Stimulated activated CD8-positive, alpha-beta memory T cell treated with anti-CD3 and anti-CD28 coated beads, Interleukin-7, amount 100 ng/mL, for 48 hours (primary cell): ENCODE results near the gene LZTS2.
"Not testable (repeated sequence)": the region's sequence is repeated elsewhere in the genome, so short reads cannot be mapped to it uniquely, and the experiment has no call there.

Experiments used
- DNase-seq, 2 donors: peaks; one replicate each; pipeline ENCODE4 v3.0.0-alpha.2; 2020; ENCODE audit warnings: low read depth in 1 of 2; ENCODE audit errors: extremely low read depth in 1 of 2

Gene LZTS2

GRCh38 chr10:100999742-101000126 lies at the start of gene LZTS2:
Gene LZTS2, plus strand, starts transcription at chr10:100999808. Its CDS starts 2,731 bp downstream, at chr10:101002539.
- no peak for DNase-seq

GRCh38 chr10:100960251-100960650 lies 39.4 kb upstream of the LZTS2 start:
- DNase-seq, result no peak

DNA sequence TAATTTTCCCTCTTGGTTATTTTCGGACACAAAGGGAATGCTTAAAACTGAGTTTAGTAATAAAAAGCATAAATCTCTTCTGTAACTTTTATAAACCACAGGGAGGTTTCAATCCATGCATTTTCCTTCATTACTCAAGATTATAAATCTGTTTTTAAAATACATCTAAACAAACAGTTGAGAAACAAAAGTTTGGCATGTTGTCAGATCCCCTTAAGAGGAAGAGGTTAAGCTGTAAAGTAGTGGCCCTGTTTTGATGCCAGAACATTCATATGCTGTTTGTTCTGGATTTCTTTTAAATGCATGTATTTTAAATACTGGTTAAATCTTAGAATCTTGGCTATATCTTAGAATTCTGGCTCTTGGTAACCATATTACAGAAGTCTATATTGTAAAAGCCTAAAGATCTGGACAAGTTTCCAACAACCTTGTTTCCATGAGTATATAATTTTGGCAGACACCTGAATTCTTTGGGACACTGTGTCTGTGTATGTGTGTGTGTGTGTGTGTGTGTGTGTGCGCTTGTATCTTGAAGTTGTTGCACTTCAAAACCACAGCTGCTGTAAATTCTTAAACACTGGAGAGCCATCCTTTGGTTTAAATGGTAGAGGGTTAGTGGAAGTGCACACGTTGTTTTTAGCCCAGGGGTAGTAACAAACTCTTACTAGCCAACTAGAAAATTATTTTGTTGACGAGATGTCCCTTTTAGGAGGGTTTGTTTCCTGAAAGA lies 37.1 kb upstream of the LZTS2 start:
- DNase-seq, result no peak

DNA sequence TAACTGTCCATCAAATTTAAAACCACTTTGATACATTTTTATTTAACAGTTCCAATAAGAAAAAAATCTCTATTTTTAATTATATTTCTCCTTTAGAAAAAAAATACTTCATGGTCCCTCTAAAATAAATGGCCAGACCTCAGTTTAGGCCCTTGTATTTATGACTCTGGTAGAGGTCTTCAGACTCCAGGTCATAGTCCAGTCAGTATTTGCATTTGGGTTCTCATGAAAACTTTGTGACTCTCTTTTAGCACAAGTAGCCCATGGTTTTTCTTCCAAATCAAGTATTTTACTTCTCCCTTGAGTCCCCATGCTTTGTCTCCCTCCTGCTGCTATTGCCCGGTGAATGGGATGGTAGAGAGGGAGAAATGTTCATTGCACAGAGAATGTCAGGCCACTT lies 35.8 kb upstream of the LZTS2 start:
- no peak for DNase-seq

GRCh38 chr10:100965820-100966219 lies 33.8 kb upstream of the LZTS2 start:
- no peak for DNase-seq

DNA sequence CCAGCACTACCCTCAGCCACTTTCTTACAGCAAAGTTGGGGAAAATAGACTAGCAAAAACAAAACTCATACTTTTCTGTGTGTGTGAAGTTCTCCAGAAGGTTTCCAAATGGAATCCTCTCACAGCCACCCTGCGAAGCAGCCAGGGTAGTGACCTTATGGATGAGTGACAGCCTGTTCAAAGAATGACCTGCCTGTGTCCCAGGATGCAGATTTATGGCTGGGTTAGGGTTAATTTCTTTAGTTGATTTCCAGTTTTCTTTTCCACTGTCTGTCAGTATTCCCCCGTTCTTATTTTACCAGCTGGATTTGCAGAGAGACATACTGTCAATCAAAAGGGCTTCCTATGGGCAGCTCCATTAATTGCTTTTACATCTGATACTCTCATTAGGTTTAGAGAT lies 32.7 kb upstream of the LZTS2 start:
- DNase-seq, result no peak

DNA sequence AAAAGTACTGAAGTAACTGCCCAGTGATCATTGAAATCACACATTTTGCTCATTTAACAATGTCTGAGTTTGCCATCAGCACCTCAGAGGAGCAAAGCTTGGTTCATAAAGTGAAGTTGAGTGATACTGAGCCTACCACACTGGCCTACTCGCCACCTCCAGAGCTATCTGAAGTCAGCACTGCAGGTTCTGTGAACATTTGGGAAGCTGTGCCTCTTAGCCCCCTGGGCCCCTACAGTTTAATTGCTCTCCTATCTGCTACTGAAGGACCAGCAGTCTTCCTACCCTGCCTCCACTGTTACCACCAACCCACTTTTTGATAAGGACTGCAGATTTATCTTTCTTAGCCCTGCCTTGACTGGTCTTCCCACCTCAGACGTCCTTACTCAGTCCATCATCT lies 32.3 kb upstream of the LZTS2 start:
- DNase-seq, result no peak

DNA sequence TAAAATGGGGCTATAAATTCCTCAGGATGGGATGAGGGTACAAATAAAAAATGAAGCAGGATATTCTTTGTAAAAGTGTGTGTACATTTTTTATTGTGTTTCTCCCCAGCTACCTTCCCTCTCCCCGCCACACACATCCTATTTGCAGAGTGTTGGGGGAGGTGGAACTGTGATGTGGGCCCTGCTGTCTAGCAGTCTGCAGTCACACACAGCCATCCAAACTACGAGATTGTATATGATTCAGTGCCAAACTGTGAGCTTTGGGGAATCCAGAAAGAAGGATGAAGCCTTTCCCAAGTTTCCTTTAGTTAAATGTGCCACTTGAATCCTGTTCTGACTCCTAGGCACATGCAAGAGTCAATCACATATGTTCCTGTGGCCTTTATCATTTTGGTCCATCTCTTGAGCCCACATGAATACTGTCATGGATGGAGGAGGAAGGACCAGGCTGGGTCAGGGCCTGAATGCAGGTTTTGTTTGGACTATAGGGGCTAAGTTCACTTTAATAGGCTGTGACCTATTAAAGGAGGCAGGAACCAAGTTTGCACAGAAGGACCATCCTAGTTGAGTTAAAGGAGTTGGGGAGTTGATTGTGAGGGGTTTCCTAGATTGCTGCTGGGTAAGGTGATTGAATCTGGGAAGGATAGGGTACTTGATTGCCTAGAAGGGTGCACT lies 31.4 kb upstream of the LZTS2 start:
- no peak for DNase-seq

DNA sequence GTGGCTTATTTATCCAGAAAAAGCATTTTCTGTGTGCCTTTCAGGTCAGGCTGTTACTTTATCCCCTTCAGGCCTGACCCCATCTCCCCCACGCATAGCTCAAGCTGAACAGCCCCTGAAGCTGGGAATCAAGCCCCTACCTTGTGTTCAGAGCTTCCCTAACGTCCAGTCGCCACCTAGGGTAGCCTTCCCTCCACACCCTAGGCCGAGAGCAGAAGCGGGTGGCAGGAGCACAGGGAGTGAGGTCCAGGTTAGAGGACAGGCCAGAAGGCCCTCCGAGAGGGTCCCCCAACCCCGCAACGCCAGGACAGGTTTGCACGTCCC lies 30.8 kb upstream of the LZTS2 start:
- DNase-seq, result no peak

- DNase-seq, result peak in 1 of 2 donors; percentile 19
Measured at GRCh38 chr10:100969187-100970075, 30.2 kb upstream of the LZTS2 start, which contains the start of gene SEMA4G. Gene SEMA4G, plus strand, starts transcription at chr10:100969504. Its CDS starts 3,409 bp downstream, at chr10:100972913.

GRCh38 chr10:100970076-100970913 lies 29.3 kb upstream of the LZTS2 start:
- DNase-seq, result no peak

- no peak for DNase-seq
Measured at GRCh38 chr10:100970914-100971811, 28.4 kb upstream of the LZTS2 start.

DNA sequence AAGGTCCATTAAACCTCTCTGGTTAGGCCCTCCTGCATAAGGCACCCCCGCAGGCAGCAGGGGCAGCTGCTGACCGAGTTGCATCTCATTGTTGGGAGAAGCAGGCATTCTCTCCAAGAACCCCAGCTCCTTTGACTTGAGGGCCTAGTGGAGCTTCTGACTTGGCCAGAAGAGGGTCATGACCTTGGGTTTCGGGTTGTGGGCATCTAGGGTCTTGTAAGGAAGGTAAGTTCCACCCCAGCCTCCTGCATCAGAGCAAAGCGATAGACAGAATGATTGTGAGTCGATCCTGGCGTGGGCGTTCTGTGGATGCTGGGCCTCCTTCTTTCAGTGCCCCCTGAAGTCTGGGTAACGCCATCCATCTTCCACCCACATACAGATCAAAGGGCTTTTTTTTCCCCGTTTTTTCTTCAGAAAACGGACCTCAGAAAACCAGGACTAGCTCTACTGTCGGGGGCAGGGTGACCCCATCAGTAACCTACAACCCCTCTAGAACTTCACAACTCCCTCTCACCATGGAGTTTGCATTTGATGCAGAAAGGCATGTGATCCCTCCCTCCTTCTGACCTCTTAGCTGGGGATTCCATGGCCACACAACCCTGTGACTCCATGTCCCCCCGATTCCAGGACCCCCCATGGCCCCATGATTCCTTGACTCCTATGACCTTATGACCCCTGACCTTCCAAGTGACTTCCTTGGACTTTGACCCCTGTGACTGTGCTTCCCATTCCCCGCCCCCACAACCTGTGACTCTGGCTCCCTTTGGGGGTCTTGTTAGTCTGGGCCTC lies 27.3 kb upstream of the LZTS2 start:
- no peak for DNase-seq

- no peak for DNase-seq
Measured at GRCh38 chr10:100972904-100973535, 26.6 kb upstream of the LZTS2 start.

GRCh38 chr10:100975397-100975796 lies 24.2 kb upstream of the LZTS2 start:
- DNase-seq, result not testable (repeated sequence)

DNA sequence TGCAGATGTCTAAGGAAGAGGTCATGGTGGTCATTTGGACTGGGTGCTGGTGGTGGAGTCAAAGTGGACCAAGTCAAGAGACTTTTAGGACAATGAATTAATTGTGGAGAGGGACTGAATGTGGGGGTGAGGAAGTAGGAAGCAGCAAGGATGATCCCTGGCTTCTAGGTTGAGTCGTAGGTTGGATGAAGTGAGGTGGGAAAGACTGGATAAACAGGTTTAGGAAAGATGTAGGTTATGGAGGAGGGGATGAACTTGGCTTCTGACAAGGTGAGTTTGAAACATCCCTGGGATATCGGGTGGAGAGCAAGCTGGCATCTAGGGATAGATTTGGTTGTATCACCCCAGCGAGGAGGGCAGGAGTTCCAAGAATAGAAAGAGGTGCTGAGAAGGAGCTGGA lies 22.7 kb upstream of the LZTS2 start:
- no peak for DNase-seq

- no peak for DNase-seq
Measured at GRCh38 chr10:100977436-100977835, 22.2 kb upstream of the LZTS2 start.

- no peak for DNase-seq
Measured at GRCh38 chr10:100978121-100978900, 21.3 kb upstream of the LZTS2 start.
